GM21526 (cell line): Measurements from ENCODE around the gene LIAS.
"Not testable (repeated sequence)": the region's sequence is repeated elsewhere in the genome, so short reads cannot be mapped to it uniquely, and the experiment has no call there.

ENCODE experiments used
- ATAC-seq: cut with Tn5 transposase; IDR thresholded peaks from one replicate; pipeline ENCODE4 v1.9.1; 2021; ENCODE audit warnings: moderate library complexity; ENCODE audit not compliant: unreplicated experiment, low FRiP score

The LIAS gene

DNA sequence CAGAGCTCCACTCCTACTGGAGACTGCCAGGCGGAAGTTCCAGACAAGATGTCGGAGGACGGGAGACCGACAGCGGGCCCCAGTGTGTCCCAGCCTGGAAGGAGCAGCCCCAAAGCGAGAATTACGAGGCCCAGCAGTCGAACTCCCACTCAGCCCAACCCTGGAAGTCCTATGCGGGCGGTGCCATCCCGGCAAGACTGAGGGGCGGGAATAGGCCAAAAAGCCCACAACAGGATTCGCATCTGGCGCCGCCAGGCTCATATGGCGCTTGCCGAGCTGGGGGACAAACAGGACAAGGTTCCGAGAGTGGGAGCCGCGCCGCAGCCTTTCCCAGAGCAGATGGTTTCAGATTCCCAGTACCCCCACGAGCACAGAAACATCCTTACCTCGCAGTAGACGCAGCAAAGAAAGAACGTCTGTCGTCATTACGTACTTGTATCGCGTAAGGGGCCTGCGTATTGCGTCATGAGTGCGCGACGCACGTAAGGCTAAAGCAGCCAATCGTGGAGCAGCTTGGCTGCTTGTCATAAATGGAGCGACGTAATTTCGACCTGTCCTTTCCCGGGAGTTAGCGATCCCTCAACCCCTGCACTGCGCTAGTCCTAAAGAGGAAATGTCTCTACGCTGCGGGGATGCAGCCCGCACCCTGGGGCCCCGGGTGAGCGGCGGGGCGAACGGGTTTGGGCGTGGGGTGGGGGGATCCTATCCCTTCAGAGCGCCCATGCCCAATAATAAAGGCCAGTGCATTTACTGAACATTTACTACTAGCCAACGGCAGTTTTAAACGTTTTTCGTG lies at the start of gene LIAS, which contains the start of gene RPL9:
LIAS (plus strand) TSS at position 552 of the 796 bp plus-strand sequence; CDS start at position 614, 62 bp downstream.
RPL9 (minus strand) TSS at position 418 of the 796 bp plus-strand sequence. CDS start 483 bp downstream, outside the sequence.
- peak; percentile 81 for ATAC-seq

DNA sequence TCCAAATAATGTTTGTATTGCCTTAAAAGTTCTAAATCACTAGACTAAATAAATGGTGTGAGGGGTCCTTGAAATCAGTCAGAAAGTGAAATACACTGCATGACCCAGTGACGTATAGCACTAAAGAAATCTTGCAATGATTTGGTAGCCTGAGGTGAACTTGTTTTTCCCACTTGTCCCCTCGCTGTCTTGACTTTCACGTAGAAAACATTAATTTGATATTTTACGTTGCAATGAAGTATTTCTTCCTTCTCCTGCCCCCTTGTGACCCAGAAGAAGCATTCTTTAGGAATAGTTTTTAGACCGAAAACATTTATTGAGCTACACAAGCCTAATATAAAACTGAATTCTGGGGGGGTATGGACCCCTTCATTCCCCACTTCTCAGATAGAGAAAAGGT lies 48.4 kb upstream of the LIAS start:
- ATAC-seq = no peak

DNA sequence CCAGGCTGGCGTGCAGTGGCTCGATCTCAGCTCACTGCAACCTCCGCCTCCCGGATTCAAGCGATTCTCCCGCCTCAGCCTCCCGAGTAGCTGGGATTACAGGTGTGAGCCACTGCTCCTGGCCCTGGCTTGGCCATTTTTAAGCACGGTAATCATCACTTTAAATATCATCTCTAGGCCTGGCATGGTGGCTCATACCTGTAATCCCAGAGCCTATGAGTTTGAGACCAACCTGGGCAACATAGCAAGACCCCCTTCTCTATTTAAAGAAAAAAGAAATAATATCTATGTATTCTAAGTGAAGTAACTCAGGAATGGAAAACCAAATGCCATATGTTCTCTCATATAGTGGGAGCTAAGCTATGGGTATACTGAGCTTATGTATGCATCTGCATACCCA lies 47.3 kb upstream of the LIAS start:
- ATAC-seq = not testable (repeated sequence)

DNA sequence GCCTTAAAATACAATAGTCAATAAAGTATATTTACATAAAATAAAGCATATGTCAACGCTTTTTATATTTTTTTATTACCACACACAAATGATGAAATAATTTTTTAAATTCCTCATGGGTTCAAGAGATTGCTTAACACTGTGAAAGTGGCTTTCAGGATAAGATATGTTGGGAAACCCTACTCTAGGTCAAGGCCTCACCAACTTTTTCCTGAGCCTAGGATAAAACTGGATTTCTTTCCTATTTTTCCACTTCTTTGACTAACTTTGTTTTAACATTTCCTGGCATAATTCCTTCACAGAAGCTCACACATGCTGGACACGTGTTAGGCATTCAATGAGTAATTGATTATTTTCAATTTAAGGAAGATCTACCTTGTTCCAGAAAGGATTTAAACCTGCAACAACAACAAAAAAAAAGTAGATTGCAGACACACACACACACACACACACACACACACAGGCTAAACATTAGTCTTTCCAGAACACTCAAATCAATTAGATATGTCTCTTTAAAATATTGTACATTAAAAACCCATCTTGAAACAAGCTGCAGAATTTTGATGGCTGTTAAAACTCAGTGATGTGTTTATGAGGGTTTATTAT lies 43.1 kb upstream of the LIAS start:
- ATAC-seq = no peak

DNA sequence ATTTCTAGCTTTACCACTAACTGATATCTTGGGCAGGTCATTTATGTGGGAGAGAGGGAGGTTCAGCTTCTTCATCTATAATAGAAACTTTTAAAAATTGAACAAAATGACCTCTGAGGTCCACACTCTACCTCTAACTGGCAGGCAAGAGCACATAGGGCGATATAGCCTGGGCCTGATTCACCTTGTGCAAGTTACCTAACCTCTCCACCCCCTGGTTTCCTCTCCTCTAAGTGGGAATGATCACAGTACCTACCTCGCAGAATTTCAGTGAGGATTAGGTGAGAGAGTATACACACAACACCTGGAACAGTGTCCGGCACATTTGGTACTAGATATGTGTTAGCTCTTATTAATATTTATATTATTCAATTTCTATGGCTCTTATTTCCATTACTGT lies 36.6 kb upstream of the LIAS start:
- ATAC-seq = no peak

DNA sequence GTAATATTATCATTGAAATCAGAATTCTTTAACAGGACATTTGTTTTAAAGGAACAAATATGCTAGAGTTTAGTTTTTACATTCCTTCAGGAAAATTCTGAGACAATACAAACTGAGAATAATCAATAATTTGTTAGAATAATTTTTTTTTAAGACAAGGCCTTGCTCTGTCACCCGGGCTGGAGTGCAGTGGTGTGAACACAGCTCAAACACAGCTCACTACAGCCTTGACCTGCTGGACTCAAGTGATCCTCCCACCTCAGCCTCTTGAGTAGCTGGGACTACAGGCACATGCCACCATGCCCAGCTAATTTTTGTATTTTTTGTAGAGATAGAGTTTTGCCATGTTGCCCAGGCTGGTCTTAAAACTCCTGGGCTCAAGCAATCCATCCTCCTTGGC lies 33.6 kb upstream of the LIAS start:
- not testable (repeated sequence) for ATAC-seq

DNA sequence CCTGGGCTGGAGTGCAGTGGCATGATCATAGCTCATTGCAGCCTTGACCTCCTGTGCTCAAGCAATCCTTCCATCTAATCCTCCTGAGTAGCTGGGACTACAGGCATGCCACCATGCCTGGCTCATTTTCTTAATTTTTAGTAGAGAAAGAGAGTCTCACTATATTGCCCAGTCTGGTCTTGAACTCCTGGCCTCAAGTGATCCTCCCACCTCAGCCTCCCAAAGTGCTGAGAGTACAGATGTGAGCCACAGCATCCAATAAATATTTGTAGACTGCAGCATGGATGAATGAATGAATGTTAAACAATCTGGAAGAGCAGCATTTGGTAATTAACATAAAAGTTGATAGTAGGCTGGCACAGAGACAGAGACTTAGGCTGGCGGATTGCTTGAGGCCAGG lies 32.1 kb upstream of the LIAS start:
- no peak for ATAC-seq

DNA sequence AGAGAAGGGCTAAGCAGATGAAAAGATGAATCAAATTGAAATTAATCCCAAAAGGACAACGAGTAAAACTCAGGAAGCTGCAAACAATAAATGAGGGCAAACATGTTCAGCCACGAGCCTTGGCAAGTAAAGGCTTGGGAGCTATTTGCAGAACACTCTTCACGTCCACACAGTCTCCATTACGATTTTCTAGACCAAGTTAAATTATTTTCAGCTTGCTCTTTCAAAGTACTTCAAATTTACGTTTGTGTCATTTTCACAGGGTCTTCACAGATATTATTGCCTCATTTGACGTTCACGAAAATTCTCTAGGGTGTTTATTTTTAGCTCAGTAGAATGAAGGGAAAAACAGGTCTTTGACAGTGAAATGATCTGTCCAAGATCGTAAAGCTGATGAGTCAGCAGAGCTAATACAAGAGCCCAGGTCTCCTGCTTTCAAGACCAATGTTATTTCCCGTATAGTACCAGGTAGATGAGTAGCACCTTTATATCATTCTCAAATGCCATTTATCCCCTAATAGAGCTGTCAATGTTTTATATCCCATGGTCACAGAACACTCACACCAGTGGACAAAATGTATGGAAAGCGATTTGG lies 31.2 kb upstream of the LIAS start:
- no peak for ATAC-seq

DNA sequence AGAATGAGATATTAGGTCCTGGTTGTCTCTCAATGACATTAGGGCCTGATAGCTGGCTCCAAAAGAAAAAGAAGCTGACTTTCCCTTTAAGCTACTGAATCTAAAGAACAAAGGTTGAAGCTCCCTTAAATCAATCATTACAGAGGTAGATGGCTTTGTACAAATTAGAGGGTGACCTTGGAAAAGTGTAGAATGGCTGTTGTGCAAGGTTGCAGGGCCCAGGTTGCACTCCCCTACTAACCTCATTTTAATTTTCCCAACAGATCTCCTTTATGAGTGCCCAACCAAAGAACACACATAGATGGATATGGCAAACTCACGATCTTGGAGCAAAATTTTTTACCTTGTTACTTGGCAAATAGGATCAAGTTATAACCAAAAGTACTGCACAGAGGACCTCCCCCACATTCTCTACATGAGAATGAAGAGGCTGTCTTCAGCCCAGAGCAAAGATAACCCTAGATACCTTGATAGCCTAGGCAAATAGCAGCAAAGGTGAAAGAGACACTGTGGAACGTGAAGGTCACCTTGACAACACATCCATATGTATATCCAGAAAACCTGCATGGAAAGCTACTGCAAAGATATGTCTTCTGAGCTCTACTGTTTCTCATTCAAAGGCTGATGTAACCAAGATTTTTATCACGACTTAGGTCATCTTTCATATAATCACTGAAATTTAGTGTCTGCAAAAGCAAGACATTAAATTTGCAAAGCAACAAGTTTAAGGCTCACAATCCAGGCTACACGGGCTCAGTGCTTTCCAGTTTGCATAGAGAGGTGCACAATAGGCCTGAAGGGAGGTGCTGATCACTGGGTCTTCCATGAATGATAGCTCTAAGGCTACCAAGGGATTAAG lies 29.2 kb upstream of the LIAS start:
- no peak for ATAC-seq

DNA sequence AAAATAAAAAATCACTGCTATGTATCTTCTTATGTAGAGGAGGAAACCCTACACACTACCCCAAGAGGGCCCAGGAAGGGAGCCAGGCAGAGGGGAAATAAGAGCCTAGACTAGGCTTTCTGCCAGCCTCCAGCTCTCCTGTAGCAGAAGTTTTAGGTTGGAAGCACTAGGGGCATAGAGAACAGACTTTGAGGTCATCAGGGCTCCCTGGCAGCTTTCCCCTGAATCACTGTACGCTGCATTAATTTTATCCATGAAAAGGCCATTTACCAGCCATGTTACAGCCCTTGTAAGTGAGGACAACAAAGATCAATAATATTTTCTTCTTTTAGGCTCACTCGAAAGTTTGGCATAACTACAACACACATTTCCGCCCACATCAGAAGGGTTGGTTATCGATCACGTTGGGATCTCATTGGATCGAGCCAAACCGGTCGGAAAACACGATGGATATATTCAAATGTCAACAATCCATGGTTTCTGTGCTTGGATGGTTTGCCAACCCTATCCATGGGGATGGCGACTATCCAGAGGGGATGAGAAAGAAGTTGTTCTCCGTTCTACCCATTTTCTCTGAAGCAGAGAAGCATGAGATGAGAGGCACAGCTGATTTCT lies 24.9 kb upstream of the LIAS start:
- ATAC-seq = no peak

DNA sequence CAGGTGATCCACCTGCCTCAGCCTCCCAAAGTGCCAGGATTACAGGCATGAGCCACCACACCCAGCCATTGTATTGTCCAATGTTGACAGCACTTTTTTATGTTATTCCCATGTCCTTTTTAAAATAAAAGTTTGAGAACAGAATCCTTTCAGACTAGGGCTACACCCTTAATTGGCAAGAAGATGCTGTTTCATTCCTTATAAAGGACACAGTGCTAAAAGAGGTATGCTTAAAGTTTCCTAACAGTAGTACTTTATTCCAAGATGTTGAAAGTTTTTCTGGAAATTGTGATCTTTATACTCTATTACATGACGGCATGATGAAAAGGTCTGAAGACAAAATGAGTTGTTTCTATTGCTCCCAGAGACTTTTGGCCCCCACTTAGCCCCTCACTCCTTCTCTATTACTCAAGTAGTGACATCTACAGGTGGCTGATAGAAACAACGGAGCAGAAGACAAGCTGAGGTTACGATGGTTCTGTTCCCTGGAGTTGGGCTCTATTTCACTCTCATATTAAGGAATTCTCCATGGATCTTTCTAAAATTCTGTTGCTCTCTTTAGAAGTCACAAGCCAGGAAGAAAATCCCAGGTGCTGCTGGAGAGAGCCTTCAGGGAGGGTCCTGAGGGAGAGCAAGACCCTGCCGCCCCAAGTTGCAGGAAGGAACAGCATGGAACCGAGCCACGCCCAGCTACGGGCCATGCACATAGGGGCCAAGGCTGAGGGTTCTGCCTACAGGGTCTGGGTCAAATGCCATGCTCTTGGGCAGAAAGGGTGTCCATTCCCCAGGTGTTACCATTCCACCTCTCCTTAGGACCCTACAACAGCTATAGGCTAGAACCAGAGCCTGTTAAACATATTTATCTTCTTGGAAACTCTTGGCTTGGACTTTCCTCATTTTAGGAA lies 22.9 kb upstream of the LIAS start:
- no peak for ATAC-seq

DNA sequence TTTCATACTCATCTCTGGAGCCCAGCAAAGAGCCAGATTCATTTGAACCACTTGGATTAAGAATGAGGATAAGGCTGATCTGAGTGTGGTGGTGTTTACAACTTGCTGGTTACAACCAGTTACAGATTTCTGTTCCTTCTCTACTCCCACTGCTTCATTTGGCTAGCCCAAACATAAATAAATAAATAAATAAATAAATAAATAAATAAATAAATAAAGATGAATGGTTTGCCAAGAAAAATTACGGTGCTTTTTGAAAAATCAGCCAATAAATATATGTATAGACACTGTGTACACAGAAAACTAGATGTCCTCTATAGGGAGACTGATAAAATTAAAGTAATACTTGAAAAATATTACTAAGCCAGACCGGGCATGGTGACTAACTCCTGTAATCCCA lies 17.3 kb upstream of the LIAS start:
- ATAC-seq = no peak

DNA sequence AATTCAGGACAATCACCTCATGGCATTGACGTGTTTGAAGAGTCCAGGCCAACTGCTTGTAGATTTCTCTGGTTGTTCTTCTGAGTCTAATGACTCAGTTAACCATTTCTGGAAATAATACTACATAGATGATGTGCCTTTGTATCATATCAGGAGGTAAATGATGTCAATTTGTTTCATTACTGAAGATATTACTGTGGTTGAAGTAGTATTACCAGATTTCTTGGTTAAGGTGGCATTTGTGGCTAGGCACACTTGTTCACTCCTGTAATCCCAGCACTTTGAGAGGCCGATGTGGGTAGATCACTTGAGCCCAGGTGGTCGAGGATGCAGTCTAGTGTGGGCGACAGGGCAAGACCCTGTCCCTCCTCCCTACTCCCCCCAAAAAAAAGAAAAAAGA lies 15.9 kb upstream of the LIAS start:
- no peak for ATAC-seq

DNA sequence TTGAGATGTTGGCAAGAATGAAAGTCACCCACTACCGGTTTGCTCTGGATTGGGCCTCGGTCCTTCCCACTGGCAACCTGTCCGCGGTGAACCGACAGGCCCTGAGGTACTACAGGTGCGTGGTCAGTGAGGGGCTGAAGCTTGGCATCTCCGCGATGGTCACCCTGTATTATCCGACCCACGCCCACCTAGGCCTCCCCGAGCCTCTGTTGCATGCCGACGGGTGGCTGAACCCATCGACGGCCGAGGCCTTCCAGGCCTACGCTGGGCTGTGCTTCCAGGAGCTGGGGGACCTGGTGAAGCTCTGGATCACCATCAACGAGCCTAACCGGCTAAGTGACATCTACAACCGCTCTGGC lies 12.4 kb upstream of the LIAS start:
- ATAC-seq = no peak

DNA sequence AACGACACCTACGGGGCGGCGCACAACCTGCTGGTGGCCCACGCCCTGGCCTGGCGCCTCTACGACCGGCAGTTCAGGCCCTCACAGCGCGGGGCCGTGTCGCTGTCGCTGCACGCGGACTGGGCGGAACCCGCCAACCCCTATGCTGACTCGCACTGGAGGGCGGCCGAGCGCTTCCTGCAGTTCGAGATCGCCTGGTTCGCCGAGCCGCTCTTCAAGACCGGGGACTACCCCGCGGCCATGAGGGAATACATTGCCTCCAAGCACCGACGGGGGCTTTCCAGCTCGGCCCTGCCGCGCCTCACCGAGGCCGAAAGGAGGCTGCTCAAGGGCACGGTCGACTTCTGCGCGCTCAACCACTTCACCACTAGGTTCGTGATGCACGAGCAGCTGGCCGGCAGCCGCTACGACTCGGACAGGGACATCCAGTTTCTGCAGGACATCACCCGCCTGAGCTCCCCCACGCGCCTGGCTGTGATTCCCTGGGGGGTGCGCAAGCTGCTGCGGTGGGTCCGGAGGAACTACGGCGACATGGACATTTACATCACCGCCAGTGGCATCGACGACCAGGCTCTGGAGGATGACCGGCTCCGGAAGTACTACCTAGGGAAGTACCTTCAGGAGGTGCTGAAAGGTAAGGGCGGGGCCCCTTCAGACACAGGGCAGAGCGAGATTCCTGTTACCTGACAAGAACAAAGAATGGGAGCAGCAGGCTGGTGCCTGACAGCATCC lies 11.8 kb upstream of the LIAS start:
- ATAC-seq = peak; percentile 77

DNA sequence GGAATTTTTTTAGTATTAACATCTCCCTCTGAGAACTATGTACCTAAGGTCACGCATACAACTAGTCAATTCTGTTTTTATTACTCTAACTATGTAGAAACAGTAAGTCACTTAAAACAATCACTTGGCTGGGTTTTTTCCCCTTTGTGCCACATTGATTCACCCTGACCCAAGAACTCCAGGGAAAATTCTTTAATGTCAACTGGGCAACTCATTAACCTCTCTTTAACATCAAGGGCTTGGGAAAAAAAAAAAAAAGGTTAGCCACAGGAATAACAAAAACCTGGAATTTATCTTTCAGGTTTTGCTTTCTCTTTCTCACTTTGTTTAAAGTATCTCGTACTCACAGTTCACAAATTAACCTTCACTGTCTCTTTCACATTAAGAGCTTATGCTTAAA lies 8.2 kb upstream of the LIAS start:
- ATAC-seq = no peak

DNA sequence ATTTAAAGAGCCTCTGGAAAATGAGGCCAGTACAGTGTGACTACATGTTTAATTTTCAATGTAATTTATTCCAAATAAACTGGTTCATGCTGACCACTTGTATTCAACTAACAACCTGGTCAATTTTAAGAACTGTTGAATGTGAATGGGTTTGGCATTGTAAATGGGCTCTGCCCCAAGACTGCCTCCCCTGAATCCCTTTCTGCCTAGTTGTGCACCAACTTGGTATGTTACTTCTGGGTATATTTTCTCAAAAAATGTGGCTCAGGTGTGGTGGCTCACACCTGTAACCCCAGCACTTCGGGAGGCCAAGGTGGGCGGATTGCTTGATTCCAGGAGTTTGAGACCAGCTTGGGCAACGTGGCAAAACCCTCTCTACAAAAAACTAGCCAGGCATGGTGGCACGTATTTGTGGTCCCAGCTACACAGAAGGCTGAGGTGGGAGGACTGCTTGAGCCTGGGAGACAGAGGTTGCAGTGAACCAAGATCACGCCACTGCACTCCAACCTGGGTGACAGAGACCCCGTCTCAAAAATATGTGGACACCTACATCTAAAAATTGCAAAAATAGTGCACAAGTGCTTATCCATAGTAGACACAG lies 7.3 kb upstream of the LIAS start:
- ATAC-seq = no peak

DNA sequence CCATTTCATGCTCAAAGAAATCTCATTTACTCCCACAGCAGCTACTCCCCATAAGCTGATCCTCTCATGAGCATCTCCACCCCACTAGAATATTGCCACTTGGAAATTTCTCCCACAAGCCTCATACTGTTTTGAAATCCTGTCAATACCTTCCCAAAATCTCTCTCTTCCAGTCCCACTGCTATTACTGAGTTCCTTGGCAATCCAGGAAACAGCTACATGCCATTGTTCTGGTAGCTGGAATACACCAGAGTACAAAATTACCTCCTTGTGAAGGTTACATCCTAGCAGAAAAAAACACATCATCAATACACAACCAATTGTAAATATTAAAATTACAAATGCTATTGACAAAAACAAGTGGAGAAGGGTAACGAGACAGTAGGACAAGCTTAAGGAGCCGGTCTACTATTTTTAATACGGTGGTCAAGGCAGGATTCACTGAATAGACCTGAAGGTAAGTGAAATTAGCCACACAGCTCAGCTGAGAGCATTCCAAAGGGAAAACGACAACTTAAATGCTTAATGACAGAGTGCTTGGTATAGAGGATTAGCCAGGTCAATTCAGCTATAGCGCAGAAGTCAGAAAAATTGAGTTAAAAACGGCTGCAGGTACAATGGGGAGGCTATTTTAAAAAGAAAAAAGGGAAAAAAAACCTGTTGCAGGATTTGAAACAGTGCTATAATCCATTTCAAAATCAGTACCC lies 6.5 kb upstream of the LIAS start:
- no peak for ATAC-seq
